ENCODE measurements around the gene NOB1. TPM values are rescaled to one million over a fixed set of nuclear protein-coding genes. Genes with fewer than 3 reads are reported as not detected.

The NOB1 gene
- total and polyA plus RNA-seq, 2 experiments from 2014 or later, result 41.4 to 56.6 TPM

DNA sequence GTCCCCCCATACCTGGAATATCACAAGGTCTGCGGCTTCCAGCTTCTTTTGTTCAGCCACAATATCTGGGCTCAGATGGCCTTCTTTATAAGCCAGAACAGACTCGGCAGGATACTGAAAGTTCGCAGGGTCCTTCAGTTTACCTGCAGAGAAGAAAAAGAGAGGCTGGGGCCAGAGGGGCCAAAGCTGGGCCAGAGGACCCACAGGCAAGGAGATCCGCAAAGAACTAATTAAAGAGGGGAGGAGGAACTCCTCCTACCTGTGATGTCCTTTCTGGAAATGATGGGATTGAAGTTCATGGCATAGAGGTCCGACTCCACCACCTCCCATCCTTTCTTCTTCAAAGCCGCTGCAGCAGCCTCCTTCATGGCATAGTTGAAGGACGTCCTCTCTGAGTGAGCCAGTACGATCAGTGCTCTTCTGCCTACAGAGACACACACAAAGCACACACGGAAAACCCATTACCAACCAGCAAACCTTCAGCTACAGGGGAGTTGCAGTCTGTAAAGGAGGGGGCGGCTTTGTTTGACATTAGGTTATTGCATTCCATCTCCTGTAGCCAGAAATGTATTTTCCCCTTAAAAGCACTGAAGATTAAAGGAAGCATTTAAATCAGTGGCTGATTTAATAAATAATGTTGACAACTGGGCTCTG lies 36.5 kb downstream of the NOB1 start (continued):
- TF ChIP-seq EZH2 (IDR thresholded peaks at IDR 0.05; ENCODE audit: low read depth, unreplicated experiment), result no peak
- TF ChIP-seq, protein P1, sequence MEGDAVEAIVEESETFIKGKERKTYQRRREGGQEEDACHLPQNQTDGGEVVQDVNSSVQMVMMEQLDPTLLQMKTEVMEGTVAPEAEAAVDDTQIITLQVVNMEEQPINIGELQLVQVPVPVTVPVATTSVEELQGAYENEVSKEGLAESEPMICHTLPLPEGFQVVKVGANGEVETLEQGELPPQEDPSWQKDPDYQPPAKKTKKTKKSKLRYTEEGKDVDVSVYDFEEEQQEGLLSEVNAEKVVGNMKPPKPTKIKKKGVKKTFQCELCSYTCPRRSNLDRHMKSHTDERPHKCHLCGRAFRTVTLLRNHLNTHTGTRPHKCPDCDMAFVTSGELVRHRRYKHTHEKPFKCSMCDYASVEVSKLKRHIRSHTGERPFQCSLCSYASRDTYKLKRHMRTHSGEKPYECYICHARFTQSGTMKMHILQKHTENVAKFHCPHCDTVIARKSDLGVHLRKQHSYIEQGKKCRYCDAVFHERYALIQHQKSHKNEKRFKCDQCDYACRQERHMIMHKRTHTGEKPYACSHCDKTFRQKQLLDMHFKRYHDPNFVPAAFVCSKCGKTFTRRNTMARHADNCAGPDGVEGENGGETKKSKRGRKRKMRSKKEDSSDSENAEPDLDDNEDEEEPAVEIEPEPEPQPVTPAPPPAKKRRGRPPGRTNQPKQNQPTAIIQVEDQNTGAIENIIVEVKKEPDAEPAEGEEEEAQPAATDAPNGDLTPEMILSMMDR (conservative IDR thresholded peaks at IDR 0.05; ENCODE audit: low read depth in 2 of 2), result no peak
- TF ChIP-seq, protein P2, sequence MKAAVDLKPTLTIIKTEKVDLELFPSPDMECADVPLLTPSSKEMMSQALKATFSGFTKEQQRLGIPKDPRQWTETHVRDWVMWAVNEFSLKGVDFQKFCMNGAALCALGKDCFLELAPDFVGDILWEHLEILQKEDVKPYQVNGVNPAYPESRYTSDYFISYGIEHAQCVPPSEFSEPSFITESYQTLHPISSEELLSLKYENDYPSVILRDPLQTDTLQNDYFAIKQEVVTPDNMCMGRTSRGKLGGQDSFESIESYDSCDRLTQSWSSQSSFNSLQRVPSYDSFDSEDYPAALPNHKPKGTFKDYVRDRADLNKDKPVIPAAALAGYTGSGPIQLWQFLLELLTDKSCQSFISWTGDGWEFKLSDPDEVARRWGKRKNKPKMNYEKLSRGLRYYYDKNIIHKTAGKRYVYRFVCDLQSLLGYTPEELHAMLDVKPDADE (IDR thresholded peaks at IDR 0.05), result no peak

DNA sequence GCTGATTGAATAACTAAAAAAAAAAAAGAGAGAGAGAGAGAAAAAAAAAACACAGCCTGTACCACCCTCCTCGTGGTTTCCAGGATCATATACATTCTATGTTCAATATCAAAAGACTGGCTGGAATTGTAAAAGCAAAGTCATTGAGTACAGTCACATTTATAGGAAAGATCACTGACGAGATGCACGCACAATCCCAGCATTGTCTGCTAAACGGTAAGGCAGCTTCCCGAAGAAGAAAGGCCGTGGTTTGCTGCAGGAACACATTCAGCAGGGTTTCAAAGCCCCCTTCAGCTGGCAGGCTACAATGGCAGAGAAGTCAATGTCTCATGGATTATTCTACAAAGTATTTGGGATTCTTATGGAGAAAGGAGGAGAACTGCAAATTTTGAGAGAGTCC lies 37.7 kb downstream of the NOB1 start:
- no peak overlapping the region for H3K27ac ChIP-seq (ENCODE audit: low read depth)
- H3K36me3 Mint-ChIP-seq (ENCODE audit: low read depth), result peaks cover 17% of the 10 kb centered on the region; the same call in 2 of the 3 replicates
- H3K4me1 ChIP-seq (ENCODE audit: insufficient read depth), result no peaks in the 10 kb centered on the region
- H3K27me3 ChIP-seq (ENCODE audit: insufficient read depth), result no peaks in the 10 kb centered on the region
- H3K36me3 ChIP-seq (ENCODE audit: insufficient read depth), result peaks cover 16% of the 10 kb centered on the region
- no peak overlapping the region for H2AFZ ChIP-seq
- no peak overlapping the region for H3K4me2 ChIP-seq
- no peaks in the 10 kb centered on the region for H3F3A ChIP-seq (replicated peaks; ENCODE audit: low read depth)
- H4K20me1 ChIP-seq (replicated peaks; ENCODE audit: insufficient read depth), result no peaks in the 10 kb centered on the region; the same call in 1 of the 2 replicates
- H3K79me2 ChIP-seq (replicated peaks; ENCODE audit: insufficient read depth), result no peaks in the 10 kb centered on the region; the same call in 1 of the 2 replicates
- no peak overlapping the region for H3K4me3 ChIP-seq
- H3K9me3 Mint-ChIP-seq, result no peaks in the 10 kb centered on the region
- no peak for DNase-seq (ENCODE audit: low spot score)
- H3K27me3 Mint-ChIP-seq (ENCODE audit: insufficient read depth, low read depth, poor library complexity), result peaks cover 7% of the 10 kb centered on the region
- H3K9me2 ChIP-seq (ENCODE audit: insufficient read depth), result no peaks in the 10 kb centered on the region
- no peak overlapping the region for H3K27ac Mint-ChIP-seq
- H3K4me1 Mint-ChIP-seq, result peaks cover 2% of the 10 kb centered on the region; the same call in 1 of the 3 replicates
- no peak for ATAC-seq
- H3K4me3 Mint-ChIP-seq, result no peak overlapping the region
- TF ChIP-seq JUNB (IDR thresholded peaks at IDR 0.05; ENCODE audit: unreplicated experiment) (no peak), NANOG (IDR thresholded peaks at IDR 0.05; ENCODE audit: borderline replicate concordance) (no peak), POLR2AphosphoS5 (IDR thresholded peaks at IDR 0.05; ENCODE audit: low read depth) (no peak), STAT1 (IDR thresholded peaks at IDR 0.05; ENCODE audit: unreplicated experiment) (no peak), EZH2phosphoT487 (IDR thresholded peaks at IDR 0.05; ENCODE audit: unreplicated experiment) (no peak), ZNF114 (CRISPR knock-in tag; IDR thresholded peaks at IDR 0.05) (no peak)
- TF ChIP-seq, protein P3, sequence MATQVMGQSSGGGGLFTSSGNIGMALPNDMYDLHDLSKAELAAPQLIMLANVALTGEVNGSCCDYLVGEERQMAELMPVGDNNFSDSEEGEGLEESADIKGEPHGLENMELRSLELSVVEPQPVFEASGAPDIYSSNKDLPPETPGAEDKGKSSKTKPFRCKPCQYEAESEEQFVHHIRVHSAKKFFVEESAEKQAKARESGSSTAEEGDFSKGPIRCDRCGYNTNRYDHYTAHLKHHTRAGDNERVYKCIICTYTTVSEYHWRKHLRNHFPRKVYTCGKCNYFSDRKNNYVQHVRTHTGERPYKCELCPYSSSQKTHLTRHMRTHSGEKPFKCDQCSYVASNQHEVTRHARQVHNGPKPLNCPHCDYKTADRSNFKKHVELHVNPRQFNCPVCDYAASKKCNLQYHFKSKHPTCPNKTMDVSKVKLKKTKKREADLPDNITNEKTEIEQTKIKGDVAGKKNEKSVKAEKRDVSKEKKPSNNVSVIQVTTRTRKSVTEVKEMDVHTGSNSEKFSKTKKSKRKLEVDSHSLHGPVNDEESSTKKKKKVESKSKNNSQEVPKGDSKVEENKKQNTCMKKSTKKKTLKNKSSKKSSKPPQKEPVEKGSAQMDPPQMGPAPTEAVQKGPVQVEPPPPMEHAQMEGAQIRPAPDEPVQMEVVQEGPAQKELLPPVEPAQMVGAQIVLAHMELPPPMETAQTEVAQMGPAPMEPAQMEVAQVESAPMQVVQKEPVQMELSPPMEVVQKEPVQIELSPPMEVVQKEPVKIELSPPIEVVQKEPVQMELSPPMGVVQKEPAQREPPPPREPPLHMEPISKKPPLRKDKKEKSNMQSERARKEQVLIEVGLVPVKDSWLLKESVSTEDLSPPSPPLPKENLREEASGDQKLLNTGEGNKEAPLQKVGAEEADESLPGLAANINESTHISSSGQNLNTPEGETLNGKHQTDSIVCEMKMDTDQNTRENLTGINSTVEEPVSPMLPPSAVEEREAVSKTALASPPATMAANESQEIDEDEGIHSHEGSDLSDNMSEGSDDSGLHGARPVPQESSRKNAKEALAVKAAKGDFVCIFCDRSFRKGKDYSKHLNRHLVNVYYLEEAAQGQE (IDR thresholded peaks at IDR 0.05; ENCODE audit: unreplicated experiment), result no peak
- TF ChIP-seq, protein P4, sequence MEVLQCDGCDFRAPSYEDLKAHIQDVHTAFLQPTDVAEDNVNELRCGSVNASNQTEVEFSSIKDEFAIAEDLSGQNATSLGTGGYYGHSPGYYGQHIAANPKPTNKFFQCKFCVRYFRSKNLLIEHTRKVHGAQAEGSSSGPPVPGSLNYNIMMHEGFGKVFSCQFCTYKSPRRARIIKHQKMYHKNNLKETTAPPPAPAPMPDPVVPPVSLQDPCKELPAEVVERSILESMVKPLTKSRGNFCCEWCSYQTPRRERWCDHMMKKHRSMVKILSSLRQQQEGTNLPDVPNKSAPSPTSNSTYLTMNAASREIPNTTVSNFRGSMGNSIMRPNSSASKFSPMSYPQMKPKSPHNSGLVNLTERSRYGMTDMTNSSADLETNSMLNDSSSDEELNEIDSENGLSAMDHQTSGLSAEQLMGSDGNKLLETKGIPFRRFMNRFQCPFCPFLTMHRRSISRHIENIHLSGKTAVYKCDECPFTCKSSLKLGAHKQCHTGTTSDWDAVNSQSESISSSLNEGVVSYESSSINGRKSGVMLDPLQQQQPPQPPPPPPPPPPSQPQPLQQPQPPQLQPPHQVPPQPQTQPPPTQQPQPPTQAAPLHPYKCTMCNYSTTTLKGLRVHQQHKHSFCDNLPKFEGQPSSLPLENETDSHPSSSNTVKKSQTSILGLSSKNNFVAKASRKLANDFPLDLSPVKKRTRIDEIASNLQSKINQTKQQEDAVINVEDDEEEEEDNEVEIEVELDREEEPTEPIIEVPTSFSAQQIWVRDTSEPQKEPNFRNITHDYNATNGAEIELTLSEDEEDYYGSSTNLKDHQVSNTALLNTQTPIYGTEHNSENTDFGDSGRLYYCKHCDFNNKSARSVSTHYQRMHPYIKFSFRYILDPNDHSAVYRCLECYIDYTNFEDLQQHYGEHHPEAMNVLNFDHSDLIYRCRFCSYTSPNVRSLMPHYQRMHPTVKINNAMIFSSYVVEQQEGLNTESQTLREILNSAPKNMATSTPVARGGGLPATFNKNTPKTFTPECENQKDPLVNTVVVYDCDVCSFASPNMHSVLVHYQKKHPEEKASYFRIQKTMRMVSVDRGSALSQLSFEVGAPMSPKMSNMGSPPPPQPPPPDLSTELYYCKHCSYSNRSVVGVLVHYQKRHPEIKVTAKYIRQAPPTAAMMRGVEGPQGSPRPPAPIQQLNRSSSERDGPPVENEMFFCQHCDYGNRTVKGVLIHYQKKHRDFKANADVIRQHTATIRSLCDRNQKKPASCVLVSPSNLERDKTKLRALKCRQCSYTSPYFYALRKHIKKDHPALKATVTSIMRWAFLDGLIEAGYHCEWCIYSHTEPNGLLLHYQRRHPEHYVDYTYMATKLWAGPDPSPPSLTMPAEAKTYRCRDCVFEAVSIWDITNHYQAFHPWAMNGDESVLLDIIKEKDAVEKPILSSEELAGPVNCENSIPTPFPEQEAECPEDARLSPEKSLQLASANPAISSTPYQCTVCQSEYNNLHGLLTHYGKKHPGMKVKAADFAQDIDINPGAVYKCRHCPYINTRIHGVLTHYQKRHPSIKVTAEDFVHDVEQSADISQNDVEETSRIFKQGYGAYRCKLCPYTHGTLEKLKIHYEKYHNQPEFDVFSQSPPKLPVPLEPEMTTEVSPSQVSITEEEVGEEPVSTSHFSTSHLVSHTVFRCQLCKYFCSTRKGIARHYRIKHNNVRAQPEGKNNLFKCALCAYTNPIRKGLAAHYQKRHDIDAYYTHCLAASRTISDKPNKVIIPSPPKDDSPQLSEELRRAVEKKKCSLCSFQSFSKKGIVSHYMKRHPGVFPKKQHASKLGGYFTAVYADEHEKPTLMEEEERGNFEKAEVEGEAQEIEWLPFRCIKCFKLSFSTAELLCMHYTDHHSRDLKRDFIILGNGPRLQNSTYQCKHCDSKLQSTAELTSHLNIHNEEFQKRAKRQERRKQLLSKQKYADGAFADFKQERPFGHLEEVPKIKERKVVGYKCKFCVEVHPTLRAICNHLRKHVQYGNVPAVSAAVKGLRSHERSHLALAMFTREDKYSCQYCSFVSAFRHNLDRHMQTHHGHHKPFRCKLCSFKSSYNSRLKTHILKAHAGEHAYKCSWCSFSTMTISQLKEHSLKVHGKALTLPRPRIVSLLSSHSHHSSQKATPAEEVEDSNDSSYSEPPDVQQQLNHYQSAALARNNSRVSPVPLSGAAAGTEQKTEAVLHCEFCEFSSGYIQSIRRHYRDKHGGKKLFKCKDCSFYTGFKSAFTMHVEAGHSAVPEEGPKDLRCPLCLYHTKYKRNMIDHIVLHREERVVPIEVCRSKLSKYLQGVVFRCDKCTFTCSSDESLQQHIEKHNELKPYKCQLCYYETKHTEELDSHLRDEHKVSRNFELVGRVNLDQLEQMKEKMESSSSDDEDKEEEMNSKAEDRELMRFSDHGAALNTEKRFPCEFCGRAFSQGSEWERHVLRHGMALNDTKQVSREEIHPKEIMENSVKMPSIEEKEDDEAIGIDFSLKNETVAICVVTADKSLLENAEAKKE (CRISPR knock-in tag; IDR thresholded peaks at IDR 0.05), result no peak
- TF ChIP-seq, protein P2 (IDR thresholded peaks at IDR 0.05), result no peak
